Testis (tissue), 2 donors: ENCODE results near the gene IL12RB2.

Source experiments
- CTCF ChIP-seq, 3 experiments: fragments of 450-650 bp in 2 of 3; fragments of 200-600 bp in 1 of 3; sonication (generic) in 1 of 3; IDR thresholded peaks; one replicate each; pipeline ENCODE4 v1.5.1; 2016 to 2019; ENCODE audit warnings: antibody characterized with exemption in 3 of 3, mild to moderate bottlenecking in 2 of 3, moderate library complexity in 1 of 3
- POLR2A ChIP-seq: fragments of 450-650 bp; IDR thresholded peaks from one replicate; pipeline ENCODE4 v1.6.1; 2017; ENCODE audit warnings: antibody characterized with exemption, mild to moderate bottlenecking, moderate library complexity

GRCh38 chr1:67333603-67334002 is 25.9 kb downstream of the IL12RB2 start:
- TF ChIP-seq POLR2A (no peak), CTCF (IDR thresholded peaks at IDR 0.05) (no peak)
